Uterus (tissue), 2 donors: Measurements from ENCODE around the gene GYG1.

ENCODE experiments used
- CTCF ChIP-seq, 4 experiments: fragments of 200-600 bp in 2 of 4; fragments of 450-650 bp in 2 of 4; sonication (generic) in 2 of 4; IDR thresholded peaks; one replicate each; pipeline ENCODE4 v1.5.1; 2016 to 2019; ENCODE audit warnings: antibody characterized with exemption in 4 of 4, mild to moderate bottlenecking in 2 of 4, moderate library complexity in 1 of 4
- POLR2A ChIP-seq, 2 donors: fragments of 450-650 bp; IDR thresholded peaks; one replicate each; pipeline ENCODE4 v1.6.1; 2016; ENCODE audit warnings: antibody characterized with exemption in 2 of 2, mild to moderate bottlenecking in 1 of 2, moderate library complexity in 1 of 2

DNA sequence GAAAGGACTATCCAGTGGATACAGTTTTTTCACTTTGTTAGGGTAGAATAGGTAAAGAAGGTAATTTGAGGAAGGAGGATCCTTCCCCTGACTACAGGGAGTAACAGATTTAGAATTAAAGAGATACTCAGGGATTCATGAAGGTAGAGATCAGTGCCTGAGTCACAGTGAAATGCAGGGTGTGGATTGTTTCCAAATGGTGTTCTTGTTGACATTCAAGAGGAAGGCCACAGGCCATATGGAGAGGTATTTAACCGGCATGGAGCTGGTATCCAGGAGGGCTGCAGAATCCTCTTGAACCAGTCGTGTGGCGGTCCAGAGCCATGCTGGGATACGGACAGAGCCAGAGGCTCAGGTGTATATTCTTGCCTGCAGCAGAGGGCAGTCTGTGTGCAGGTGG is 28.2 kb downstream of the GYG1 start:
- no peak for TF ChIP-seq CTCF (IDR thresholded peaks at IDR 0.05)
- TF ChIP-seq POLR2A (IDR thresholded peaks at IDR 0.05), result no peak
